Measurements from ENCODE around the gene RBKS.
"Not testable (repeated sequence)": the region's sequence is repeated elsewhere in the genome, so short reads cannot be mapped to it uniquely, and the experiment has no call there.

Gene RBKS

GRCh38 chr2:27885661-27886060 lies 4.5 kb downstream of the RBKS start:
- ChIA-PET CTCF (interaction anchor here (1.3 to 1.4 kb wide), 2 partner anchors 89 to 182 kb away, joined by 3 to 4 read pairs; no protein-coding TSS in a partner anchor), POLR2A (no interaction called here)
- DNase-seq (ENCODE audit: low read depth, low spot score) = no peak
- TF ChIP-seq CTCF (IDR thresholded peaks at IDR 0.05; ENCODE audit: insufficient read depth, low read length, missing control alignments) = no peak
- no peak overlapping the region for H3K4me3 ChIP-seq (ENCODE audit: low read depth, low read length)

GRCh38 chr2:27885234-27885633 lies 5.0 kb downstream of the RBKS start:
- H3K4me3 ChIP-seq (ENCODE audit: low read depth, low read length) = no peak overlapping the region
- POLR2A ChIA-PET = no interaction called here
- no peak for DNase-seq (ENCODE audit: low read depth, low spot score)
- no peak for TF ChIP-seq CTCF (IDR thresholded peaks at IDR 0.05; ENCODE audit: insufficient read depth, low read length, missing control alignments)
- CTCF ChIA-PET = interaction anchor here (1.4 kb wide), 1 partner anchor 181 kb away, joined by 4 read pairs; no protein-coding TSS in a partner anchor

- no peak for TF ChIP-seq CTCF (IDR thresholded peaks at IDR 0.05; ENCODE audit: insufficient read depth, low read length, missing control alignments)
- no peak for DNase-seq (ENCODE audit: low read depth, low spot score)
- no peak overlapping the region for H3K4me3 ChIP-seq (ENCODE audit: low read depth, low read length)
- CTCF ChIA-PET = no interaction called here
- POLR2A ChIA-PET = no interaction called here
Observed at GRCh38 chr2:27884601-27885000, 5.6 kb downstream of the RBKS start.

GRCh38 chr2:27882584-27882922 lies 7.6 kb downstream of the RBKS start:
- POLR2A ChIA-PET; DNase-seq (ENCODE audit: low read depth, low spot score); H3K4me3 ChIP-seq (ENCODE audit: low read depth, low read length): not testable (repeated sequence)
- CTCF ChIA-PET = interaction anchor here (0.6 to 1.4 kb wide), 3 partner anchors 10 to 178 kb away, joined by 3 to 4 read pairs (median 3); no protein-coding TSS in a partner anchor

GRCh38 chr2:27881815-27882583 lies 8.2 kb downstream of the RBKS start:
- DNase-seq (ENCODE audit: low read depth, low spot score); H3K4me3 ChIP-seq (ENCODE audit: low read depth, low read length); POLR2A ChIA-PET: not testable (repeated sequence)
- CTCF ChIA-PET = interaction anchor here (1.3 to 1.4 kb wide), 2 partner anchors 9 to 177 kb away, joined by 3 read pairs; no protein-coding TSS in a partner anchor

- no peak for DNase-seq (ENCODE audit: low read depth, low spot score)
- no peak overlapping the region for H3K4me3 ChIP-seq (ENCODE audit: low read depth, low read length)
- POLR2A ChIA-PET = no interaction called here
- no peak for TF ChIP-seq CTCF (IDR thresholded peaks at IDR 0.05; ENCODE audit: insufficient read depth, low read length, missing control alignments)
- CTCF ChIA-PET = no interaction called here
Observed at GRCh38 chr2:27878825-27879224, 11.4 kb downstream of the RBKS start.

- no peak for TF ChIP-seq CTCF (IDR thresholded peaks at IDR 0.05; ENCODE audit: insufficient read depth, low read length, missing control alignments)
- no peak overlapping the region for H3K4me3 ChIP-seq (ENCODE audit: low read depth, low read length)
- no peak for DNase-seq (ENCODE audit: low read depth, low spot score)
- ChIA-PET POLR2A (no interaction called here), CTCF (no interaction called here)
Observed at GRCh38 chr2:27875089-27875881, 14.9 kb downstream of the RBKS start.

All from AG04449 (cell line).